GM12873 (cell line): Measurements from ENCODE around the gene PROKR1.

ENCODE experiments used
- CTCF ChIP-seq: IDR thresholded peaks from 2 replicates; pipeline ENCODE4 v1.5.1; 2012; ENCODE audit warnings: low read depth, mild to moderate bottlenecking, moderate library complexity, low read length, control low read depth; ENCODE audit not compliant: insufficient read depth; ENCODE audit errors: missing control alignments

PROKR1 gene

GRCh38 chr2:68675470-68675869 is 32.1 kb downstream of the PROKR1 start:
- TF ChIP-seq CTCF: no peak

- no peak for TF ChIP-seq CTCF
Observed at GRCh38 chr2:68684197-68684596, 40.8 kb downstream of the PROKR1 start.

DNA sequence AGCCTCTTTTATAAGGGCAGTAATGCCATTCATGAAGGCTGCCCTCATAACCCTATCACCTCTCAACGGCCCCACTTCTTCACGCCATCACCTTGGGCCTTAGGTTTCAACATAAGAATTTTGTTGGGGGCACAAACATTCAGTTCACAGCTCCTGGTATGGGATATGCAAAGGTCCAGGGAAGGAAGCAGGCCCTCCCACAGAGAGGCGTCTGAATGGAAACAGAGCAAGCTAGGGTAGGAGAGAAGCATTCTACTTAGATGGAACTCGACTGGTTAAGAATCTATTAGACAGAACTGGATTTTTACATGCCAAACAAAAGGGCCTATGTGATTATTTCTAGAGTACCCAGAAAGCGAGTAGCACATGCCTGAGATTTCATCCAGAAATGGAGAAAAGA is 42.8 kb downstream of the PROKR1 start:
- TF ChIP-seq CTCF: no peak

DNA sequence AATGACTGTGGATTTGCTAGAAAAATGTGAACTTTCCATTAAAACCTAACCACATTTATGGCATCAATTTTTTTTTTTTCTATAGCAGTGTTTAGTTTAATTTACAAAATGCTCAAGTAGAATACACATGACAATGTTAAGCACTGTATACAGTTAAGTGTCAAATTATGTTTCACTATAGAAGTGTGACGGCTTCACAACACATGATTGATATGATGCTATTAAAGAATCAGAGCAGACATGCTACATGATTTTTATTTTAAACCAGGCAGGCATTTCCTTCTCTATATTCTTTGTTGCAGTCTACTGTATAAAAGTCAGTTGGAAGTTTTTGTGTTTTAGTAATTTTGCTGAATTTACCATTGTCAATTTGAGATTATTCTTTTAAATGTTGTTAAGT is 43.6 kb downstream of the PROKR1 start:
- TF ChIP-seq CTCF: no peak

- TF ChIP-seq CTCF: no peak
Observed at GRCh38 chr2:68689553-68690537, 46.5 kb downstream of the PROKR1 start.

DNA sequence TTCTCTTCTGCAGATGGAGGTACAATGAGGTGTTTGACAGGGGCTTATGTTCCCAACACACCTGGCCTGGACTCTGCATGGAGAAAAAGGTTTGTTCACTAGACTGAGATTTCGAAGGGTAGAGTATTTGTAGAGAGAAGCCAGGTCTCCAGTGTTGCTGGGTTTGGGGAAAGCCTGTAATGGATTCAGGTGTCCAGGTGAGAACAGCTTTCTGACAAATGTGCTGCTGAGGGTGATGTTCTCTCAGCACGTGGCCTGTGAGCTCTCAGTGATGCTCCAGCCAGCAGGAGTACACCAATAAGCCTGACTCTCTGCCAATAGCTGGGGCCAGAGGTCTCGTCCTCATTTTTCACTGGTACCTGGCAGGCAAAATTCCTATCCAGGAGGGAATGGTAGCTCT is 47.5 kb downstream of the PROKR1 start:
- TF ChIP-seq CTCF: no peak

DNA sequence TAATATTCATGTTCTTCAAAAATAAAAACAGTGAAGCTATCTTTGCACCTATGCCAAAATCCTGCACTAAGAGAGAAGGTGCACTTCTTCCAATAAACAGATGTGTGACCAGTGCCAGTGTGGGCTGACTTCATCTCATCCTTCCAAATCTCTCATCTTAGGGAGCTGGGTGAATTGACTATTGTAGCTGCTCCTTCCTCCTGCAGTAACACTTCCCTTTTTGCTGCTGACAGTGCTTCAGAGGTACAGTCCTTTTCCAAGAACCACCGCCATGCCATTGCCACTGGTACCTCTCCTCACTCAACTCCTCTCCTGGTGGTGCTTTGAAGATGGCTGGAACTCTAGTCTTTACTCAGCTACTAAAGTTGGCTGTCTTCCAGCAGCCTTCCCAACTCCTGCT is 49.1 kb downstream of the PROKR1 start:
- TF ChIP-seq CTCF: no peak
